WTC11 (cell line): ENCODE results near the gene ITPR1. TPM values are rescaled to one million over a fixed set of nuclear protein-coding genes. Genes with fewer than 3 reads are reported as not detected.

Experiments used
- ATAC-seq: fragments of 200-7000 bp; cut with Tn5 transposase; 2 replicates; pipeline ENCODE4 v1.10.0; 2021; ENCODE audit warnings: mild to moderate bottlenecking, moderate library complexity
- CTCF ChIA-PET: fragments of 300-600 bp; sonication (Branson Sonifier 250); formaldehyde crosslinking; loops from one replicate; lab custom pipeline; 2021; ENCODE audit warnings: antibody characterized with exemption; lab: Charles Lee
- POLR2A ChIA-PET: fragments of 350-600 bp; sonication (Branson Sonifier 250); formaldehyde crosslinking; loops from one replicate; lab custom pipeline; 2021; ENCODE audit warnings: antibody characterized with exemption; lab: Charles Lee
- DNase-seq: peaks from one replicate; pipeline ENCODE4 v3.0.0; 2021; ENCODE audit warnings: low spot score
- H3K27ac Mint-ChIP-seq: 2 replicates; pipeline ENCODE4 v1.8.0; 2021; ENCODE audit warnings: mixed read lengths
- H3K27me3 Mint-ChIP-seq: 2 replicates; pipeline ENCODE4 v1.8.0; 2021; ENCODE audit warnings: low read depth, mild to moderate bottlenecking, moderate library complexity, mixed read lengths
- H3K36me3 Mint-ChIP-seq: 2 replicates; pipeline ENCODE4 v1.8.0; 2021; ENCODE audit warnings: mixed read lengths
- H3K4me1 Mint-ChIP-seq: 2 replicates; pipeline ENCODE4 v1.8.0; 2022; ENCODE audit warnings: mixed read lengths
- H3K4me3 Mint-ChIP-seq: 2 replicates; pipeline ENCODE4 v1.8.0; 2021; ENCODE audit warnings: mild to moderate bottlenecking, moderate library complexity, mixed read lengths
- H3K9me3 Mint-ChIP-seq: 2 replicates; pipeline ENCODE4 v1.8.0; 2021; ENCODE audit warnings: mixed read lengths
- ATF1 ChIP-seq: sonication (generic); formaldehyde crosslinking; IDR thresholded peaks from 2 replicates; pipeline ENCODE4 v1.8.1; 2023; ENCODE audit warnings: mild to moderate bottlenecking, moderate library complexity, missing genetic modification reagents
- EMX1 ChIP-seq: fragments of 250-450 bp; sonication (Bioruptor Pico); IDR thresholded peaks from 2 replicates; pipeline ENCODE4 v1.8.0; 2021; ENCODE audit warnings: mild to moderate bottlenecking
- ESRRA ChIP-seq: sonication (generic); formaldehyde crosslinking; IDR thresholded peaks from 2 replicates; pipeline ENCODE4 v1.8.1; 2022; ENCODE audit warnings: mild to moderate bottlenecking, missing genetic modification reagents, borderline replicate concordance
- GRHL2 ChIP-seq: fragments of 250-450 bp; sonication (Bioruptor Pico); IDR thresholded peaks from 2 replicates; pipeline ENCODE4 v1.8.0; 2022; ENCODE audit warnings: mild to moderate bottlenecking, moderate library complexity; ENCODE audit not compliant: insufficient replicate concordance, severe bottlenecking
- GTF2I ChIP-seq: fragments of 250-450 bp; sonication (Bioruptor Pico); conservative IDR thresholded peaks from 2 replicates; pipeline ENCODE4 v1.4.0; 2021; ENCODE audit warnings: mild to moderate bottlenecking
- IRF2 ChIP-seq: sonication (generic); formaldehyde crosslinking; IDR thresholded peaks from 2 replicates; pipeline ENCODE4 v1.8.0; 2022; ENCODE audit warnings: low read depth, missing genetic modification reagents, borderline replicate concordance
- JUN ChIP-seq: sonication (generic); formaldehyde crosslinking; IDR thresholded peaks from 2 replicates; pipeline ENCODE4 v1.8.0; 2023; ENCODE audit warnings: mild to moderate bottlenecking, missing genetic modification reagents
- MXD4 ChIP-seq: fragments of 250-450 bp; sonication (Bioruptor Pico); IDR thresholded peaks from 2 replicates; pipeline ENCODE4 v1.8.0; 2021; ENCODE audit warnings: mild to moderate bottlenecking, moderate library complexity, borderline replicate concordance
- NFATC4 ChIP-seq: fragments of 250-450 bp; sonication (Bioruptor Pico); IDR thresholded peaks from 2 replicates; pipeline ENCODE4 v1.9.0; 2021; ENCODE audit warnings: mild to moderate bottlenecking
- NR2C2 ChIP-seq: sonication (generic); formaldehyde crosslinking; IDR thresholded peaks from 2 replicates; pipeline ENCODE4 v1.8.0; 2022; ENCODE audit warnings: mild to moderate bottlenecking, missing genetic modification reagents
- OVOL2 ChIP-seq: fragments of 250-450 bp; sonication (Bioruptor Pico); IDR thresholded peaks from 2 replicates; pipeline ENCODE4 v1.9.0; 2021; ENCODE audit warnings: mild to moderate bottlenecking, borderline replicate concordance
- RELA ChIP-seq: sonication (generic); formaldehyde crosslinking; IDR thresholded peaks from 2 replicates; pipeline ENCODE4 v1.8.1; 2022; ENCODE audit warnings: missing genetic modification reagents, mild to moderate bottlenecking, borderline replicate concordance
- TEAD1 ChIP-seq: sonication (generic); formaldehyde crosslinking; IDR thresholded peaks from 2 replicates; pipeline ENCODE4 v1.8.0; 2022; ENCODE audit warnings: mild to moderate bottlenecking, missing genetic modification reagents
- ZNF396 ChIP-seq: fragments of 250-450 bp; sonication (Bioruptor Pico); IDR thresholded peaks from 2 replicates; pipeline ENCODE4 v1.8.0; 2021; ENCODE audit warnings: mild to moderate bottlenecking, moderate library complexity, borderline replicate concordance
- ZNF423 ChIP-seq: fragments of 250-450 bp; sonication (Bioruptor Pico); IDR thresholded peaks from 2 replicates; pipeline ENCODE4 v2.1.2; 2022; ENCODE audit warnings: mild to moderate bottlenecking, moderate library complexity
- total RNA-seq: library from RNA; stranded (reverse); gene quantifications from 3 replicates; pipeline ENCODE4 v1.2.3, GENCODE V29; 2021
- TF ChIP-seq, protein P1 (sequence below): sonication (generic); formaldehyde crosslinking; IDR thresholded peaks from 2 replicates; pipeline ENCODE4 v1.8.0; 2022; ENCODE audit warnings: mild to moderate bottlenecking, missing genetic modification reagents
- TF ChIP-seq, protein P2 (sequence below): fragments of 250-450 bp; sonication (Bioruptor Pico); IDR thresholded peaks from 2 replicates; pipeline ENCODE4 v1.8.0; 2021; ENCODE audit warnings: mild to moderate bottlenecking
- TF ChIP-seq, protein P3 (sequence below): fragments of 250-450 bp; sonication (Bioruptor Pico); IDR thresholded peaks from 2 replicates; pipeline ENCODE4 v1.9.0; 2021; ENCODE audit warnings: moderate library complexity, mild to moderate bottlenecking, inconsistent platforms, borderline replicate concordance
- TF ChIP-seq, protein P4 (sequence below): sonication (generic); formaldehyde crosslinking; IDR thresholded peaks from 2 replicates; pipeline ENCODE4 v1.8.1; 2023; ENCODE audit warnings: mild to moderate bottlenecking, missing genetic modification reagents, moderate library complexity
- TF ChIP-seq, protein P5 (sequence below): sonication (generic); formaldehyde crosslinking; IDR thresholded peaks from 2 replicates; pipeline ENCODE4 v1.8.0; 2022; ENCODE audit warnings: mild to moderate bottlenecking, missing genetic modification reagents
- TF ChIP-seq, protein P6 (sequence below): sonication (generic); formaldehyde crosslinking; IDR thresholded peaks from 2 replicates; pipeline ENCODE4 v1.8.1; 2022; ENCODE audit warnings: low read depth, mild to moderate bottlenecking, moderate library complexity, missing genetic modification reagents, borderline replicate concordance
- TF ChIP-seq, protein P7 (sequence below): sonication (generic); formaldehyde crosslinking; IDR thresholded peaks from 2 replicates; pipeline ENCODE4 v1.8.1; 2023; ENCODE audit warnings: mild to moderate bottlenecking, missing genetic modification reagents

ITPR1 gene
- total RNA-seq, 1 experiment from 2014 or later, result 11.8 TPM

DNA sequence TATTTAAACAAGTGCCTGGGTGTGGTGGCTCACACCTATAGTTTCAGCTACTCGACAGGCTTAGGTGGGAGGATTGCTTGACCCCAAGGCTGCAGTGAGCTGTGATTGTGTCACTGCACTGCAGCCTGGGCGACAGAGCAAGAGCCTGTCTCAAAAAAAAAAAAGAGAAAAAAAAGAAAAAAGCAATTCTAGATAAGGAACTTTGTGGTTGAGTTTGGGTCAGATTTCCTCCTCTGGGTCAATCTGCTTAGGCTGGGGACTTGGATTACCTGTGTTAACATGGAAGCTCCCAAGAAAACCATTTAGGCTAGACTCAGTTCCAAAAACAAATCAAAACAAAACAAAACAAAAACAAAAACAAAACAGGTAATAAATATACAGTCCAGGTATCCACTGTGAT, 50.0 kb downstream of the ITPR1 start (continued):
- TF ChIP-seq NFATC4, result no peak
- TF ChIP-seq, protein P1, sequence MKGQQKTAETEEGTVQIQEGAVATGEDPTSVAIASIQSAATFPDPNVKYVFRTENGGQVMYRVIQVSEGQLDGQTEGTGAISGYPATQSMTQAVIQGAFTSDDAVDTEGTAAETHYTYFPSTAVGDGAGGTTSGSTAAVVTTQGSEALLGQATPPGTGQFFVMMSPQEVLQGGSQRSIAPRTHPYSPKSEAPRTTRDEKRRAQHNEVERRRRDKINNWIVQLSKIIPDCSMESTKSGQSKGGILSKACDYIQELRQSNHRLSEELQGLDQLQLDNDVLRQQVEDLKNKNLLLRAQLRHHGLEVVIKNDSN (CRISPR knock-in tag), result no peak

DNA sequence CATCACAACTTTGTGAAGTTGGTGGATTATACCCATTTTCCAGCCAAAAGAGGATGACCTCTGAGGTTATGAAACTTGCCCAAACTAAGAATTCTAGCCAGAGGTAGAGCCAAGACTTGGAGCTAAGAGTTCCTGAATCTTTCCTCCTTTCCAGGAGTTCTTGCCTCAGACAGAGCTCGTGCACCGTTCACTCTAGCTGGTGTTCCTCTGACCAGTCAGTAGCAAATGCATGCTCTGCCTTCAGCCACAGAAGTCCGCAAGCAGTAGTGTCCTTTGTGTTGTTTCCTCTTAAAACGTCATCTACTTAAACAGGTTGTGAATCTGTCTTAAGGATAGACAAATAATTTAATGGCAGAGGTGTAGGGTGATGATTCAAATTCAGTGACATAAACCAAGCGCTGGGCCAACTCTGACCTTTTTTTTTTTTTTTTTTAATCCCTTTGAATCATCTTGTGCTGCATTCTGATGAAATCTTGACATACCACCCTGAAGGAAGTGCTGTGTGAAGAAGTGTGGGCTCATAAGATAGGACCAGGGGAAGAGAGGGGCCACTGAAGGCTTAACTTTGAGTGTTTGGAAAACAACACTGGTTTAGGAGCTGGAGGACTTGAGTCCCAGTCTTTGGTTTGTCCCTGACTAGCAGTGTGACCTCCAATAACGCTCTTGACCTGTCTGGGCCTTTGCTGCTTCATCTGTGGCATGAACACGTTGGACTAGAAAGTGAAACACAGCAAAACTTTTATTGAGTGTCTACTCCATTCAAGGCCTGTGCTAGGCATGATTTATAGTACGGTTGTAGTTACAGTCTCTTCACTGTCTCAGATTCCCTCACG, 53.4 kb downstream of the ITPR1 start:
- peaks cover 10% of the 10 kb centered on the region for H3K4me1 Mint-ChIP-seq
- CTCF ChIA-PET, result interaction anchor here (0.5 kb wide), 1 partner anchor 33 kb away, joined by 3 read pairs; no protein-coding TSS in a partner anchor
- no peak for DNase-seq
- TF ChIP-seq ESRRA (CRISPR knock-in tag), result no peak
- no peak for TF ChIP-seq ATF1 (CRISPR knock-in tag)
- TF ChIP-seq, protein P1 (CRISPR knock-in tag), result no peak
- TF ChIP-seq, all 79 proteins: peak for 0
- Mint-ChIP-seq H3K27me3 (no peaks in the 10 kb centered on the region), H3K27ac (no peak overlapping the region; the same call in 1 of the 2 replicates), H3K9me3 (no peaks in the 10 kb centered on the region), H3K36me3 (no peaks in the 10 kb centered on the region), H3K4me3 (no peak overlapping the region)
- POLR2A ChIA-PET, result no interaction called here
- ATAC-seq, result no peak

DNA sequence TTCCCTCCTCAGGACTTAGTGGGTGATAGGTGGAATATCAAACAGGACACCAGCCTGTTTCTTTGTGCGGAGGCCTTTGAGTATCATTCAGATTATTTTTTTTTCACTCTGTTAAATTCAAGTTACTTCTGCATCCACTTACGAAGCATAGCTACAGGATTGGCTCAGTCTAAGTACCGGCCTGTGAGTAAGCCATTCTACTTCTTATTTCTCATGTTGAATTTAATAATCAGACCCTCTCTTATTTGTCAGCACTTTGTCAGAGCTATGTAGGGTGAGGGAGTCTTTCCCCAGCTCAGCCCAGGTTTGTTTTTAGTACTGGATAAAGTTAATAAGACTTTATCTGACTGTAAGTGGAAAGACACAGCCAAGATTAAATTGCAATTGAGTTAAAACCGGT, 54.7 kb downstream of the ITPR1 start:
- ATAC-seq, result no peak
- peaks cover 12% of the 10 kb centered on the region for H3K4me1 Mint-ChIP-seq
- no peaks in the 10 kb centered on the region for H3K9me3 Mint-ChIP-seq
- DNase-seq, result no peak
- no peaks in the 10 kb centered on the region for H3K27me3 Mint-ChIP-seq
- TF ChIP-seq, protein P1 (CRISPR knock-in tag), result no peak
- TF ChIP-seq, protein P2, sequence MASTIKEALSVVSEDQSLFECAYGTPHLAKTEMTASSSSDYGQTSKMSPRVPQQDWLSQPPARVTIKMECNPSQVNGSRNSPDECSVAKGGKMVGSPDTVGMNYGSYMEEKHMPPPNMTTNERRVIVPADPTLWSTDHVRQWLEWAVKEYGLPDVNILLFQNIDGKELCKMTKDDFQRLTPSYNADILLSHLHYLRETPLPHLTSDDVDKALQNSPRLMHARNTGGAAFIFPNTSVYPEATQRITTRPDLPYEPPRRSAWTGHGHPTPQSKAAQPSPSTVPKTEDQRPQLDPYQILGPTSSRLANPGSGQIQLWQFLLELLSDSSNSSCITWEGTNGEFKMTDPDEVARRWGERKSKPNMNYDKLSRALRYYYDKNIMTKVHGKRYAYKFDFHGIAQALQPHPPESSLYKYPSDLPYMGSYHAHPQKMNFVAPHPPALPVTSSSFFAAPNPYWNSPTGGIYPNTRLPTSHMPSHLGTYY (CRISPR knock-in tag), result no peak
- TF ChIP-seq ZNF423 (no peak), ZNF396 (CRISPR knock-in tag) (no peak), EMX1 (CRISPR knock-in tag) (no peak), JUN (CRISPR knock-in tag) (no peak), GRHL2 (CRISPR knock-in tag) (no peak), NR2C2 (CRISPR knock-in tag) (no peak), MXD4 (no peak), RELA (CRISPR knock-in tag) (no peak), OVOL2 (CRISPR knock-in tag) (no peak), GTF2I (no peak), TEAD1 (CRISPR knock-in tag) (no peak), IRF2 (CRISPR knock-in tag) (no peak)
- TF ChIP-seq, protein P3, sequence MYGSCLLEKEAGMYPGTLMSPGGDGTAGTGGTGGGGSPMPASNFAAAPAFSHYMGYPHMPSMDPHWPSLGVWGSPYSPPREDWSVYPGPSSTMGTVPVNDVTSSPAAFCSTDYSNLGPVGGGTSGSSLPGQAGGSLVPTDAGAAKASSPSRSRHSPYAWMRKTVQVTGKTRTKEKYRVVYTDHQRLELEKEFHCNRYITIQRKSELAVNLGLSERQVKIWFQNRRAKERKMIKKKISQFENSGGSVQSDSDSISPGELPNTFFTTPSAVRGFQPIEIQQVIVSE (CRISPR knock-in tag), result no peak
- TF ChIP-seq, protein P4, sequence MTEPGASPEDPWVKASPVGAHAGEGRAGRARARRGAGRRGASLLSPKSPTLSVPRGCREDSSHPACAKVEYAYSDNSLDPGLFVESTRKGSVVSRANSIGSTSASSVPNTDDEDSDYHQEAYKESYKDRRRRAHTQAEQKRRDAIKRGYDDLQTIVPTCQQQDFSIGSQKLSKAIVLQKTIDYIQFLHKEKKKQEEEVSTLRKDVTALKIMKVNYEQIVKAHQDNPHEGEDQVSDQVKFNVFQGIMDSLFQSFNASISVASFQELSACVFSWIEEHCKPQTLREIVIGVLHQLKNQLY (CRISPR knock-in tag), result no peak
- TF ChIP-seq, protein P5, sequence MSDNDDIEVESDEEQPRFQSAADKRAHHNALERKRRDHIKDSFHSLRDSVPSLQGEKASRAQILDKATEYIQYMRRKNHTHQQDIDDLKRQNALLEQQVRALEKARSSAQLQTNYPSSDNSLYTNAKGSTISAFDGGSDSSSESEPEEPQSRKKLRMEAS (CRISPR knock-in tag), result no peak
- TF ChIP-seq, protein P6, sequence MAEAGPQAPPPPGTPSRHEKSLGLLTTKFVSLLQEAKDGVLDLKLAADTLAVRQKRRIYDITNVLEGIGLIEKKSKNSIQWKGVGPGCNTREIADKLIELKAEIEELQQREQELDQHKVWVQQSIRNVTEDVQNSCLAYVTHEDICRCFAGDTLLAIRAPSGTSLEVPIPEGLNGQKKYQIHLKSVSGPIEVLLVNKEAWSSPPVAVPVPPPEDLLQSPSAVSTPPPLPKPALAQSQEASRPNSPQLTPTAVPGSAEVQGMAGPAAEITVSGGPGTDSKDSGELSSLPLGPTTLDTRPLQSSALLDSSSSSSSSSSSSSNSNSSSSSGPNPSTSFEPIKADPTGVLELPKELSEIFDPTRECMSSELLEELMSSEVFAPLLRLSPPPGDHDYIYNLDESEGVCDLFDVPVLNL (CRISPR knock-in tag), result no peak
- TF ChIP-seq, protein P7, sequence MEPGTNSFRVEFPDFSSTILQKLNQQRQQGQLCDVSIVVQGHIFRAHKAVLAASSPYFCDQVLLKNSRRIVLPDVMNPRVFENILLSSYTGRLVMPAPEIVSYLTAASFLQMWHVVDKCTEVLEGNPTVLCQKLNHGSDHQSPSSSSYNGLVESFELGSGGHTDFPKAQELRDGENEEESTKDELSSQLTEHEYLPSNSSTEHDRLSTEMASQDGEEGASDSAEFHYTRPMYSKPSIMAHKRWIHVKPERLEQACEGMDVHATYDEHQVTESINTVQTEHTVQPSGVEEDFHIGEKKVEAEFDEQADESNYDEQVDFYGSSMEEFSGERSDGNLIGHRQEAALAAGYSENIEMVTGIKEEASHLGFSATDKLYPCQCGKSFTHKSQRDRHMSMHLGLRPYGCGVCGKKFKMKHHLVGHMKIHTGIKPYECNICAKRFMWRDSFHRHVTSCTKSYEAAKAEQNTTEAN (CRISPR knock-in tag), result no peak
- CTCF ChIA-PET, result interaction anchor here (0.7 kb wide), 1 partner anchor 86 kb away, joined by 3 read pairs; no protein-coding TSS in a partner anchor
- no peak overlapping the region for H3K27ac Mint-ChIP-seq
- POLR2A ChIA-PET, result interaction anchor here (0.5 kb wide), 1 partner anchor 322 kb away, joined by 4 read pairs; no protein-coding TSS in a partner anchor
- no peak overlapping the region for H3K4me3 Mint-ChIP-seq
- no peaks in the 10 kb centered on the region for H3K36me3 Mint-ChIP-seq
